Hepatic stellate cell (primary cell): ENCODE data around the gene RASSF8.

Experiments used
- DNase-seq: peaks from one replicate; pipeline ENCODE4 v3.0.0; 2011; ENCODE audit warnings: low spot score

RASSF8 gene

GRCh38 chr12:25960961-25961360 is 2.5 kb downstream of the RASSF8 start:
- DNase-seq: no peak

- DNase-seq: no peak
Measured at GRCh38 chr12:25962932-25963525, 4.5 kb downstream of the RASSF8 start.

GRCh38 chr12:25965682-25966081 is 7.2 kb downstream of the RASSF8 start:
- no peak for DNase-seq

GRCh38 chr12:25970082-25970481 is 11.6 kb downstream of the RASSF8 start:
- DNase-seq: no peak

GRCh38 chr12:25970916-25971653 is 12.6 kb downstream of the RASSF8 start:
- no peak for DNase-seq

- DNase-seq: no peak
Measured at GRCh38 chr12:25971654-25972041, 13.2 kb downstream of the RASSF8 start.

GRCh38 chr12:25972783-25973182 is 14.3 kb downstream of the RASSF8 start:
- no peak for DNase-seq

- no peak for DNase-seq
Measured at GRCh38 chr12:25975179-25975578, 16.7 kb downstream of the RASSF8 start.

GRCh38 chr12:25975682-25976081 is 17.2 kb downstream of the RASSF8 start:
- DNase-seq: no peak

GRCh38 chr12:25976289-25976688 is 17.8 kb downstream of the RASSF8 start:
- DNase-seq: no peak

GRCh38 chr12:25977047-25977446 is 18.6 kb downstream of the RASSF8 start:
- DNase-seq: no peak

GRCh38 chr12:25979059-25979458 is 20.6 kb downstream of the RASSF8 start:
- DNase-seq: no peak

GRCh38 chr12:25979563-25979962 is 21.1 kb downstream of the RASSF8 start:
- no peak for DNase-seq

GRCh38 chr12:25980035-25980434 is 21.6 kb downstream of the RASSF8 start:
- no peak for DNase-seq

- DNase-seq: no peak
Measured at GRCh38 chr12:25981597-25981996, 23.1 kb downstream of the RASSF8 start.

- no peak for DNase-seq
Measured at GRCh38 chr12:25982416-25982815, 23.9 kb downstream of the RASSF8 start.

- DNase-seq: no peak
Measured at GRCh38 chr12:25983625-25984024, 25.1 kb downstream of the RASSF8 start.

- no peak for DNase-seq
Measured at GRCh38 chr12:25984759-25985158, 26.3 kb downstream of the RASSF8 start.

- no peak for DNase-seq
Measured at GRCh38 chr12:25985316-25986175, 27.1 kb downstream of the RASSF8 start.

GRCh38 chr12:25986180-25986579 is 27.7 kb downstream of the RASSF8 start:
- DNase-seq: no peak

GRCh38 chr12:25988505-25988904 is 30.0 kb downstream of the RASSF8 start:
- no peak for DNase-seq

GRCh38 chr12:25990495-25990894 is 32.0 kb downstream of the RASSF8 start:
- DNase-seq: no peak
